ENCODE results near the gene ERAS. TPM values are rescaled to one million over a fixed set of nuclear protein-coding genes. Genes with fewer than 3 reads are reported as not detected.

Gene ERAS
- polyA plus RNA-seq, 1 of the 3 experiments (the other 2 are of a cell fraction), result 0.03 TPM

- TF ChIP-seq, protein P1, sequence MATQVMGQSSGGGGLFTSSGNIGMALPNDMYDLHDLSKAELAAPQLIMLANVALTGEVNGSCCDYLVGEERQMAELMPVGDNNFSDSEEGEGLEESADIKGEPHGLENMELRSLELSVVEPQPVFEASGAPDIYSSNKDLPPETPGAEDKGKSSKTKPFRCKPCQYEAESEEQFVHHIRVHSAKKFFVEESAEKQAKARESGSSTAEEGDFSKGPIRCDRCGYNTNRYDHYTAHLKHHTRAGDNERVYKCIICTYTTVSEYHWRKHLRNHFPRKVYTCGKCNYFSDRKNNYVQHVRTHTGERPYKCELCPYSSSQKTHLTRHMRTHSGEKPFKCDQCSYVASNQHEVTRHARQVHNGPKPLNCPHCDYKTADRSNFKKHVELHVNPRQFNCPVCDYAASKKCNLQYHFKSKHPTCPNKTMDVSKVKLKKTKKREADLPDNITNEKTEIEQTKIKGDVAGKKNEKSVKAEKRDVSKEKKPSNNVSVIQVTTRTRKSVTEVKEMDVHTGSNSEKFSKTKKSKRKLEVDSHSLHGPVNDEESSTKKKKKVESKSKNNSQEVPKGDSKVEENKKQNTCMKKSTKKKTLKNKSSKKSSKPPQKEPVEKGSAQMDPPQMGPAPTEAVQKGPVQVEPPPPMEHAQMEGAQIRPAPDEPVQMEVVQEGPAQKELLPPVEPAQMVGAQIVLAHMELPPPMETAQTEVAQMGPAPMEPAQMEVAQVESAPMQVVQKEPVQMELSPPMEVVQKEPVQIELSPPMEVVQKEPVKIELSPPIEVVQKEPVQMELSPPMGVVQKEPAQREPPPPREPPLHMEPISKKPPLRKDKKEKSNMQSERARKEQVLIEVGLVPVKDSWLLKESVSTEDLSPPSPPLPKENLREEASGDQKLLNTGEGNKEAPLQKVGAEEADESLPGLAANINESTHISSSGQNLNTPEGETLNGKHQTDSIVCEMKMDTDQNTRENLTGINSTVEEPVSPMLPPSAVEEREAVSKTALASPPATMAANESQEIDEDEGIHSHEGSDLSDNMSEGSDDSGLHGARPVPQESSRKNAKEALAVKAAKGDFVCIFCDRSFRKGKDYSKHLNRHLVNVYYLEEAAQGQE (IDR thresholded peaks at IDR 0.05; ENCODE audit: low read depth, low read length), result no peak
Observed at GRCh38 chrX:48826876-48827653, 752 bp downstream of the ERAS start (continued).

DNA sequence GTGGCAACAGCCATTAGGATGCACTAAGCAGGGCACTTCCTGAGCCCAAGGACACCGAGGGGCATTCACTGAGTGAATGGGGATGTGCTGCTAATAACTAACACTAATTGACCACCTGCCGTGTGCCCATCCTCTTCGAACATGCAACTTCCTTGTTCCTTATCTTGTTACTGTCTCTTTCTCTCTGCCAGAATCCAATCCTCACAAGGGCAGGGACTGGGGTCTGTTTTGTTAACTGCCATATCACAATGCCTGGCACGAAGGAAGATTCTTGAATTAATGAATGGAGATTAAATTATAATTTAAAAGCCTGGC lies 1.3 kb downstream of the ERAS start:
- Histone ChIP-seq H2AFZ (ENCODE audit: low read depth) (no peak overlapping the region), H3K36me3 (replicated peaks in 1 of 2; ENCODE audit: control insufficient read depth in 1 of 2, insufficient read depth in 2 of 2, low read length in 1 of 2) (no peaks in the 10 kb centered on the region), H3K4me2 (no peak overlapping the region), H3K4me1 (ENCODE audit: control insufficient read depth in 1 of 2, insufficient read depth in 2 of 2, low read depth in 1 of 2, low read length in 1 of 2) (no peaks in the 10 kb centered on the region), H3K4me3 (ENCODE audit: low read depth in 2 of 2, low read length in 1 of 2) (no peak overlapping the region), H3F3A (replicated peaks; ENCODE audit: insufficient read depth) (no peaks in the 10 kb centered on the region), H3K9ac (no peak overlapping the region), H3K27ac (ENCODE audit: low read depth in 2 of 2, low read length in 1 of 2) (no peak overlapping the region), H3K79me2 (ENCODE audit: insufficient read depth) (no peaks in the 10 kb centered on the region), H3K9me3 (no peaks in the 10 kb centered on the region), H4K20me1 (ENCODE audit: insufficient read depth) (no peaks in the 10 kb centered on the region), H3K27me3 (ENCODE audit: insufficient read depth) (peaks cover 10% of the 10 kb centered on the region; the same call in 1 of the 2 replicates), H3K9me2 (no peaks in the 10 kb centered on the region)
- no peak for DNase-seq
- TF ChIP-seq MAX (IDR thresholded peaks at IDR 0.05; ENCODE audit: low read depth), result no peak
- no peak for TF ChIP-seq FOXJ3 (CRISPR knock-in tag; IDR thresholded peaks at IDR 0.05)
- TF ChIP-seq TCF12 (IDR thresholded peaks at IDR 0.05), result no peak
- no peak for TF ChIP-seq ELF1 (IDR thresholded peaks at IDR 0.05)
- TF ChIP-seq, protein P2, sequence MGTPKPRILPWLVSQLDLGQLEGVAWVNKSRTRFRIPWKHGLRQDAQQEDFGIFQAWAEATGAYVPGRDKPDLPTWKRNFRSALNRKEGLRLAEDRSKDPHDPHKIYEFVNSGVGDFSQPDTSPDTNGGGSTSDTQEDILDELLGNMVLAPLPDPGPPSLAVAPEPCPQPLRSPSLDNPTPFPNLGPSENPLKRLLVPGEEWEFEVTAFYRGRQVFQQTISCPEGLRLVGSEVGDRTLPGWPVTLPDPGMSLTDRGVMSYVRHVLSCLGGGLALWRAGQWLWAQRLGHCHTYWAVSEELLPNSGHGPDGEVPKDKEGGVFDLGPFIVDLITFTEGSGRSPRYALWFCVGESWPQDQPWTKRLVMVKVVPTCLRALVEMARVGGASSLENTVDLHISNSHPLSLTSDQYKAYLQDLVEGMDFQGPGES (IDR thresholded peaks at IDR 0.05; ENCODE audit: low read depth, low read length), result no peak
- TF ChIP-seq, protein P3, sequence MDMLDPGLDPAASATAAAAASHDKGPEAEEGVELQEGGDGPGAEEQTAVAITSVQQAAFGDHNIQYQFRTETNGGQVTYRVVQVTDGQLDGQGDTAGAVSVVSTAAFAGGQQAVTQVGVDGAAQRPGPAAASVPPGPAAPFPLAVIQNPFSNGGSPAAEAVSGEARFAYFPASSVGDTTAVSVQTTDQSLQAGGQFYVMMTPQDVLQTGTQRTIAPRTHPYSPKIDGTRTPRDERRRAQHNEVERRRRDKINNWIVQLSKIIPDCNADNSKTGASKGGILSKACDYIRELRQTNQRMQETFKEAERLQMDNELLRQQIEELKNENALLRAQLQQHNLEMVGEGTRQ (IDR thresholded peaks at IDR 0.05; ENCODE audit: borderline replicate concordance, low read depth, low read length), result no peak
- TF ChIP-seq SMC3 (IDR thresholded peaks at IDR 0.05; ENCODE audit: low read depth, low read length), result no peak
- TF ChIP-seq RCOR1 (IDR thresholded peaks at IDR 0.05; ENCODE audit: low read length), result no peak
- TF ChIP-seq FOSL2 (IDR thresholded peaks at IDR 0.05; ENCODE audit: borderline replicate concordance, low read depth), result no peak
- 63% methylated on average over 4 of the region's 4 CpGs for WGBS (ENCODE audit: low lambda C conversion rate)
- ChIA-PET CTCF (no interaction called here), POLR2A (no interaction called here)
